ENCODE results near the gene SULT4A1. TPM values are rescaled to one million over a fixed set of nuclear protein-coding genes. Genes with fewer than 3 reads are reported as not detected.
A peak's percentile ranks its signal among the peaks of the same experiment; 100 is the strongest.

SULT4A1 gene
- polyA plus RNA-seq, 1 of the 3 experiments (the other 2 are of a cell fraction): 3.9 TPM

GRCh38 chr22:43849731-43850130 is 12.6 kb downstream of the SULT4A1 start:
- Histone ChIP-seq H3F3A (replicated peaks; ENCODE audit: insufficient read depth) (no peaks in the 10 kb centered on the region), H4K20me1 (ENCODE audit: insufficient read depth) (no peaks in the 10 kb centered on the region), H3K27me3 (ENCODE audit: insufficient read depth) (no peaks in the 10 kb centered on the region), H3K9me2 (no peaks in the 10 kb centered on the region), H3K4me1 (ENCODE audit: control insufficient read depth in 1 of 2, insufficient read depth in 2 of 2, low read depth in 1 of 2, low read length in 1 of 2) (peaks cover 0 to 30% of the 10 kb centered on the region in 2 experiments; a peak in 1 of 4 replicates), H3K4me3 (ENCODE audit: low read depth in 2 of 2, low read length in 1 of 2) (no peak overlapping the region), H3K36me3 (replicated peaks in 1 of 2; ENCODE audit: control insufficient read depth in 1 of 2, insufficient read depth in 2 of 2, low read length in 1 of 2) (no peaks in the 10 kb centered on the region), H3K9ac (no peak overlapping the region), H3K27ac (ENCODE audit: low read depth in 2 of 2, low read length in 1 of 2) (no peak overlapping the region), H3K79me2 (ENCODE audit: insufficient read depth) (no peaks in the 10 kb centered on the region), H2AFZ (ENCODE audit: low read depth) (no peak overlapping the region), H3K4me2 (no peak overlapping the region), H3K9me3 (no peaks in the 10 kb centered on the region)
- ChIA-PET POLR2A (no interaction called here), CTCF (interaction anchor here (1.8 kb wide), 1 partner anchor 20 kb away, joined by 15 read pairs; no protein-coding TSS in a partner anchor)
- TF ChIP-seq MEF2A (IDR thresholded peaks at IDR 0.05; ENCODE audit: borderline replicate concordance, low read depth) (no peak), RCOR1 (IDR thresholded peaks at IDR 0.05; ENCODE audit: low read length) (no peak), GABPA (IDR thresholded peaks at IDR 0.05; ENCODE audit: low read depth) (no peak), EZH2phosphoT487 (IDR thresholded peaks at IDR 0.05; ENCODE audit: borderline replicate concordance, low read depth) (no peak), TCF12 (IDR thresholded peaks at IDR 0.05) (no peak), YY1 (IDR thresholded peaks at IDR 0.05; ENCODE audit: low read depth) (no peak), SIN3A (IDR thresholded peaks at IDR 0.05; ENCODE audit: borderline replicate concordance, low read depth, low read length) (no peak), RFX5 (IDR thresholded peaks at IDR 0.05; ENCODE audit: low read length) (no peak), NFIC (IDR thresholded peaks at IDR 0.05; ENCODE audit: borderline replicate concordance) (no peak)
- WGBS (ENCODE audit: low lambda C conversion rate): 72% methylated on average over 3 of the region's 13 CpGs
- DNase-seq: no peak

- Histone ChIP-seq H3K4me2 (no peak overlapping the region), H3K4me1 (ENCODE audit: control insufficient read depth in 1 of 2, insufficient read depth in 2 of 2, low read depth in 1 of 2, low read length in 1 of 2) (peaks cover 0 to 34% of the 10 kb centered on the region in 2 experiments; a peak in 1 of 4 replicates), H3K9me2 (no peaks in the 10 kb centered on the region), H3K4me3 (ENCODE audit: low read depth in 2 of 2, low read length in 1 of 2) (no peak overlapping the region), H3K9me3 (no peaks in the 10 kb centered on the region), H4K20me1 (ENCODE audit: insufficient read depth) (no peaks in the 10 kb centered on the region), H3K9ac (no peak overlapping the region), H3K79me2 (ENCODE audit: insufficient read depth) (no peaks in the 10 kb centered on the region), H3K27ac (ENCODE audit: low read depth in 2 of 2, low read length in 1 of 2) (no peak overlapping the region), H3K27me3 (ENCODE audit: insufficient read depth) (no peaks in the 10 kb centered on the region), H3K36me3 (replicated peaks in 1 of 2; ENCODE audit: control insufficient read depth in 1 of 2, insufficient read depth in 2 of 2, low read length in 1 of 2) (no peaks in the 10 kb centered on the region), H2AFZ (ENCODE audit: low read depth) (no peak overlapping the region), H3F3A (replicated peaks; ENCODE audit: insufficient read depth) (no peaks in the 10 kb centered on the region)
- DNase-seq: peak; percentile 56
- POLR2A ChIA-PET: no interaction called here
- TF ChIP-seq SMC3 (IDR thresholded peaks at IDR 0.05; ENCODE audit: low read depth, low read length) (peak; percentile 40; the same call in 1 of the 2 replicates), RAD21 (IDR thresholded peaks at IDR 0.05; ENCODE audit: low read length) (peak; percentile 45), NRF1 (IDR thresholded peaks at IDR 0.05; ENCODE audit: low read depth, low read length) (no peak), EP300 (IDR thresholded peaks at IDR 0.05; ENCODE audit: borderline replicate concordance in 1 of 2, low read depth in 1 of 2, low read length in 1 of 2) (no peak), NFIC (IDR thresholded peaks at IDR 0.05; ENCODE audit: borderline replicate concordance) (no peak), CTCF (IDR thresholded peaks at IDR 0.05) (peak; percentile 33; the same call in 1 of the 2 replicates)
- CTCF ChIA-PET: interaction anchor here (0.6 to 1.8 kb wide), 8 partner anchors 8 to 463 kb away, joined by 3 to 15 read pairs (median 3); no protein-coding TSS in a partner anchor
- WGBS (ENCODE audit: low lambda C conversion rate): 80% methylated on average over 2 of the region's 16 CpGs
These were observed 13.7 kb downstream of the SULT4A1 start for GRCh38 chr22:43848366-43849171.

Data from SK-N-SH (cell line).